H9 (cell line): ENCODE results near the gene GSTM3. TPM values are rescaled to one million over a fixed set of nuclear protein-coding genes. Genes with fewer than 3 reads are reported as not detected.

Experiments used
- DNase-seq: peaks from one replicate; pipeline ENCODE4 v3.0.0-alpha.2; 2017
- H2AFZ ChIP-seq: one replicate; pipeline ENCODE4 v1.6.1; 2013; ENCODE audit warnings: mild to moderate bottlenecking, low read length, control low read depth, moderate library complexity
- H2AK5ac ChIP-seq: 2 replicates; pipeline ENCODE4 v1.6.1; 2013; ENCODE audit warnings: low read length, control low read depth, mixed read lengths; ENCODE audit not compliant: insufficient read length
- H2BK120ac ChIP-seq: one replicate; pipeline ENCODE4 v1.6.1; 2013; ENCODE audit warnings: low read depth, mild to moderate bottlenecking, low read length, control low read depth, inconsistent platforms; ENCODE audit not compliant: poor library complexity, severe bottlenecking
- H2BK12ac ChIP-seq: 2 replicates; pipeline ENCODE4 v1.6.1; 2013; ENCODE audit warnings: low read length, control low read depth, mixed read lengths, low read depth; ENCODE audit not compliant: insufficient read length
- H2BK15ac ChIP-seq: 2 replicates; pipeline ENCODE4 v1.6.1; 2013; ENCODE audit warnings: low read depth, low read length, control low read depth
- H2BK20ac ChIP-seq: one replicate; pipeline ENCODE4 v1.6.1; 2013; ENCODE audit warnings: low read depth, mild to moderate bottlenecking, low read length, control low read depth, inconsistent platforms; ENCODE audit not compliant: poor library complexity, severe bottlenecking
- H2BK5ac ChIP-seq: 2 replicates; pipeline ENCODE4 v1.6.1; 2013; ENCODE audit warnings: low read length, control low read depth, mixed read lengths; ENCODE audit not compliant: insufficient read length
- H3K14ac ChIP-seq: 2 replicates; pipeline ENCODE4 v1.6.1; 2013; ENCODE audit warnings: low read length, control low read depth; ENCODE audit not compliant: insufficient read depth
- H3K18ac ChIP-seq: 2 replicates; pipeline ENCODE4 v1.6.1; 2013; ENCODE audit warnings: low read depth, mild to moderate bottlenecking, mixed read lengths, low read length, control low read depth; ENCODE audit not compliant: insufficient read length
- H3K23ac ChIP-seq: 2 replicates; pipeline ENCODE4 v1.6.1; 2013; ENCODE audit warnings: low read length, control low read depth, mixed read lengths, low read depth; ENCODE audit not compliant: insufficient read length
- H3K23me2 ChIP-seq: 2 replicates; pipeline ENCODE4 v1.6.1; 2013; ENCODE audit warnings: low read depth, mild to moderate bottlenecking, mixed read lengths, low read length, control low read depth; ENCODE audit not compliant: insufficient read length, poor library complexity, severe bottlenecking
- H3K27ac ChIP-seq: 2 replicates; pipeline ENCODE4 v1.5.1; 2013; ENCODE audit warnings: low read length, control low read depth, mixed read lengths, low read depth; ENCODE audit not compliant: insufficient read length
- H3K27me3 ChIP-seq: 2 replicates; pipeline ENCODE4 v1.6.1; 2013; ENCODE audit warnings: low read length, control low read depth, inconsistent platforms; ENCODE audit not compliant: insufficient read depth
- H3K4ac ChIP-seq: 2 replicates; pipeline ENCODE4 v1.6.1; 2013; ENCODE audit warnings: low read depth, mild to moderate bottlenecking, control low read depth, inconsistent platforms, low read length, moderate library complexity
- H3K4me1 ChIP-seq: 2 replicates; pipeline ENCODE4 v1.6.1; 2013; ENCODE audit warnings: low read length, control low read depth, inconsistent platforms; ENCODE audit not compliant: insufficient read depth
- H3K4me2 ChIP-seq: 2 replicates; pipeline ENCODE4 v1.6.1; 2013; ENCODE audit warnings: low read length, control low read depth, mixed read lengths; ENCODE audit not compliant: insufficient read length, insufficient read depth
- H3K56ac ChIP-seq: 2 replicates; pipeline ENCODE4 v1.6.1; 2013; ENCODE audit warnings: low read depth, mild to moderate bottlenecking, mixed read lengths, low read length, control low read depth; ENCODE audit not compliant: insufficient read length
- H3K79me1 ChIP-seq: 2 replicates; pipeline ENCODE4 v1.6.1; 2013; ENCODE audit warnings: low read depth, mild to moderate bottlenecking, moderate library complexity, low read length, control low read depth, inconsistent platforms; ENCODE audit not compliant: insufficient read depth, poor library complexity, severe bottlenecking
- H3K79me2 ChIP-seq: 2 replicates; pipeline ENCODE4 v1.6.1; 2013; ENCODE audit warnings: low read length, control low read depth, inconsistent platforms; ENCODE audit not compliant: insufficient read depth
- H3K9ac ChIP-seq: 2 replicates; pipeline ENCODE4 v1.6.1; 2013; ENCODE audit warnings: low read length, control low read depth, mixed read lengths; ENCODE audit not compliant: insufficient read length; ENCODE audit errors: extremely low read depth
- H3K9me3 ChIP-seq: one replicate; pipeline ENCODE4 v1.6.1; 2013; ENCODE audit warnings: low read depth, low read length, inconsistent platforms; ENCODE audit not compliant: control insufficient read depth
- H3T11ph ChIP-seq: one replicate; pipeline ENCODE4 v1.6.1; 2013; ENCODE audit warnings: mild to moderate bottlenecking, low read length, control low read depth, inconsistent platforms
- H4K20me1 ChIP-seq: one replicate; pipeline ENCODE4 v1.6.1; 2013; ENCODE audit not compliant: control insufficient read depth, insufficient read length, insufficient read depth
- H4K5ac ChIP-seq: 2 replicates; pipeline ENCODE4 v1.6.1; 2013; ENCODE audit warnings: low read depth, mild to moderate bottlenecking, mixed read lengths, low read length, control low read depth; ENCODE audit not compliant: insufficient read length
- H4K8ac ChIP-seq: replicated peaks from 2 replicates; pipeline ENCODE4 v1.6.1; 2013; ENCODE audit warnings: low read length, control low read depth, mixed read lengths, low read depth; ENCODE audit not compliant: insufficient read length
- H4K91ac ChIP-seq: 2 replicates; pipeline ENCODE4 v1.6.1; 2013; ENCODE audit warnings: low read depth, mild to moderate bottlenecking, moderate library complexity, mixed read lengths, low read length, control low read depth; ENCODE audit not compliant: insufficient read length
- H3K27ac Mint-ChIP-seq, 3 experiments: 2 replicates in 2 of 3; 3 replicates in 1 of 3; pipeline ENCODE4 v1.8.0; 2020 to 2021; ENCODE audit warnings: mixed read lengths in 3 of 3, mild to moderate bottlenecking in 1 of 3, moderate library complexity in 1 of 3
- H3K27me3 Mint-ChIP-seq: 2 replicates; pipeline ENCODE4 v1.8.0; 2021; ENCODE audit warnings: low read depth, mild to moderate bottlenecking, moderate library complexity, mixed read lengths
- H3K36me3 Mint-ChIP-seq, 3 experiments: 2 replicates in 2 of 3; 3 replicates in 1 of 3; pipeline ENCODE4 v1.8.0; 2020 to 2021; ENCODE audit warnings: low read depth in 3 of 3, mixed read lengths in 3 of 3; ENCODE audit not compliant: insufficient read depth in 1 of 3
- H3K4me1 Mint-ChIP-seq, 2 experiments: 2 replicates each; pipeline ENCODE4 v1.8.0; 2020; ENCODE audit warnings: mixed read lengths in 2 of 2
- H3K4me3 Mint-ChIP-seq, 2 experiments: 2 replicates in 1 of 2; 3 replicates in 1 of 2; pipeline ENCODE4 v1.8.0; 2020 to 2021; ENCODE audit warnings: mild to moderate bottlenecking in 2 of 2, mixed read lengths in 2 of 2, moderate library complexity in 1 of 2
- H3K9me3 Mint-ChIP-seq, 2 experiments: 2 replicates in 1 of 2; 3 replicates in 1 of 2; pipeline ENCODE4 v1.8.0; 2020; ENCODE audit warnings: mild to moderate bottlenecking in 2 of 2, mixed read lengths in 2 of 2, moderate library complexity in 1 of 2
- CTCF ChIP-seq: fragments of 200-600 bp; sonication (generic); conservative IDR thresholded peaks from 3 replicates; pipeline ENCODE4 v1.8.0; 2021; ENCODE audit warnings: antibody characterized with exemption, mild to moderate bottlenecking
- WGBS: extraction: QIAGEN DNeasy Blood & Tissue Kit; methylation state at CpG from one replicate; pipeline ENCODE4 v1.1.7; 2013; ENCODE audit warnings: missing lambda C conversion rate, low lambda C conversion rate, mixed read lengths; ENCODE audit not compliant: insufficient read length; ENCODE audit errors: extremely low coverage; 5-methylcytosine and 5-hydroxymethylcytosine counted together
- total RNA-seq: library from RNA; stranded (reverse); gene quantifications from 2 replicates; pipeline ENCODE4 v1.2.1, GENCODE V29; 2021

Gene GSTM3
- total RNA-seq, 1 experiment from 2014 or later, result 3.5 TPM

DNA sequence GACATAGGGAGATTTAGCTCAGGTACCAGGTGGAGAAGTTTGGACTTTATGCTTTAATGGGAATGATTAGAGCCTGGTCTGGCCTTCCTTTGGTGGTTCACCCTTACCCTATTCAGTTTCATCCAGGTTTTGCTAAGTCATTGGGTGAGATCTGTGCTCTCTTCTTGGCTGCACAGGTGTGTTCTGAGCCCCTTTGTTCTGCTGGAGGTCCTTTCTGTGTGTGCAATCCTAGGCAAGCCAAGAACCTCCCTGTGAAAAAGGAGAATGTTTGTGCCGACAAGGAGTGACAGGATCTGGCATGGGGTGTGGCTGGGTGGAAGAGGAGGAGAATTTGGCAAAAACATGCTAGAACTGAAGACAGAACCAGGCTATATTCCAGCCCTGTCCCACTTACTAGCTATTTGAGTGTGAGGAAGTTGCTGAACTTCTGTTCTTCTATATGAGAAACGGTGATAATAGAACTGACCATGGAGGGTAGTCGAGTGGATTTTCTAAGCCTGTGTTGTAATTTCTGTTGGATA, 24.2 kb downstream of the GSTM3 start:
- H3K9me3 Mint-ChIP-seq, result no peaks in the 10 kb centered on the region; a peak in 1 of 5 replicates
- H3T11ph ChIP-seq, result no peak overlapping the region
- H4K91ac ChIP-seq, result no peak overlapping the region
- no peak overlapping the region; a peak in 1 of 7 replicates for H3K27ac Mint-ChIP-seq
- no peak overlapping the region for H3K9ac ChIP-seq
- H3K23ac ChIP-seq, result no peak overlapping the region
- H3K27ac ChIP-seq, result no peak overlapping the region
- H3K4ac ChIP-seq, result no peak overlapping the region
- H3K27me3 Mint-ChIP-seq, result peaks cover 9% of the 10 kb centered on the region
- H3K4me2 ChIP-seq, result no peak overlapping the region
- no peak for TF ChIP-seq CTCF
- no peaks in the 10 kb centered on the region for H3K79me2 ChIP-seq
- H3K18ac ChIP-seq, result no peak overlapping the region
- H3K4me1 Mint-ChIP-seq, result no peaks in the 10 kb centered on the region; a peak in 1 of 4 replicates
- H3K79me1 ChIP-seq, result no peaks in the 10 kb centered on the region
- no peak overlapping the region for H2BK120ac ChIP-seq
- H3K27me3 ChIP-seq, result no peaks in the 10 kb centered on the region; the same call in 1 of the 2 replicates
- H2BK5ac ChIP-seq, result no peak overlapping the region
- no peak overlapping the region for H3K4me3 Mint-ChIP-seq
- WGBS, result no CpG with 5 or more reads among the region's 3 CpGs
- H3K4me1 ChIP-seq, result no peaks in the 10 kb centered on the region
- no peak overlapping the region for H3K56ac ChIP-seq
- H4K5ac ChIP-seq, result no peak overlapping the region
- H2AFZ ChIP-seq, result no peak overlapping the region
- H4K8ac ChIP-seq, result no peak overlapping the region
- H2BK12ac ChIP-seq, result no peak overlapping the region
- no peaks in the 10 kb centered on the region for H4K20me1 ChIP-seq
- no peaks in the 10 kb centered on the region for H3K9me3 ChIP-seq
- H2AK5ac ChIP-seq, result no peak overlapping the region
- DNase-seq, result no peak
- H3K23me2 ChIP-seq, result no peaks in the 10 kb centered on the region
- H3K14ac ChIP-seq, result no peak overlapping the region
- no peak overlapping the region for H2BK15ac ChIP-seq
- no peak overlapping the region for H2BK20ac ChIP-seq
- H3K36me3 Mint-ChIP-seq, result no peaks in the 10 kb centered on the region
